GM19043 (cell line): ENCODE results near the gene C9orf43.
"Not testable (repeated sequence)": the region's sequence is repeated elsewhere in the genome, so short reads cannot be mapped to it uniquely, and the experiment has no call there.

Experiments used
- ATAC-seq: cut with Tn5 transposase; IDR thresholded peaks from one replicate; pipeline ENCODE4 v1.9.1; 2021; ENCODE audit warnings: low read depth; ENCODE audit not compliant: unreplicated experiment

Gene C9orf43

GRCh38 chr9:113410207-113410864 is at the start of gene C9orf43, which contains the start of gene POLE3:
Gene C9orf43, plus strand, starts transcription at chr9:113410747. Its CDS starts 2,747 bp downstream, at chr9:113413494.
Gene POLE3, minus strand, starts transcription at chr9:113410675. Its CDS starts 382 bp downstream, at chr9:113410293.
- ATAC-seq: peak; percentile 91

DNA sequence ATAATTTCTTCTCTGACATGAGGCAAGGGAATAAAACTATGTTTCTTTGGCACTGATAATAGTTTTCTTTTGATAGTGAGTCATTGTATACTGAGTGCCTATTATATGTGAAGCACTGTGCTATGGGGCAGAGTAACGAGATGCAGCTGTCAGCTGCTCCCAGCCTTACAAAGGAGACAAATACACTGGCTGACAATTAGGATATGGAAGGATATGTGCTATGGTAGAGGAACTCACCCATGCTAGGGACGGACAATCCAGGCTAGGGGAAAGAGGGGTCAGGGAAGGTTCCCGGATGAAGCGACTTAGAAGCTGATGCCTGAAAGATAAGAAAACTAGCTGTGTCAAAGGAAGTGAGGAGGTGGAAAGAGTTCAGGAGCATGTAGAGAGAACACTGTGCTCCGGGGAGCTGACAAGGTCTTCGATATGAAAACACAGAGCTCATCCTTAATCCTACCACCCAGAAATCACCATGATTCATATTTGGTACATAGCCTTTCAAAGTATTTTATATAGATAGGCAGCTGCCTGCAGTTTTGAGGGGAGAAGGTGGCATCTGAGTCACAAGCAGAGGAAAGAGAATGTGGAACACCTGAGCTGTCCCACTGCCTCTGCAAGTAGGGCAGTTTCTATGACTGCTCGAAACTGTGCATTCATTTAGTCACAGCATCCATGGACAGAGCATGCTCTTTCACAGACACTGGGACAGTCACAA is 49.1 kb upstream of the C9orf43 start:
- no peak for ATAC-seq

DNA sequence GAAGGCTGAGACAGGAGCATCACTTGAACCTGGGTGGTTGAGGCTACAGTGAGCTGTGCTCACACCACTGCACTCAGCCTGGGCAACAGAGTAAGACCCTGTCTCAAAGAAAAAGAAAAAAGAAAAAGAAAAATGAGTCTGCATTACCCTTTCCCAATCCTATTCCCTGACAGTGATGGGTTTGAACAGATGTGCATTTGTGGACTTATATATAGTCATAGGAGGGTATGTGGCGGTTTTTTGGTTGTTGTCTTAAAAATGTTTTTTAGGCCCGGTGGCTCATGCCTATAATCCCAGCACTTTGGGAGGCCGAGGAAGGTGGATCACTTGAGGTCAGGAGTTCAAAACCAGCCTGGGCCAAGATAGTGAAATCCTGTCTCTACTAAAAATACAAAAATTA is 47.2 kb upstream of the C9orf43 start:
- ATAC-seq: no peak

DNA sequence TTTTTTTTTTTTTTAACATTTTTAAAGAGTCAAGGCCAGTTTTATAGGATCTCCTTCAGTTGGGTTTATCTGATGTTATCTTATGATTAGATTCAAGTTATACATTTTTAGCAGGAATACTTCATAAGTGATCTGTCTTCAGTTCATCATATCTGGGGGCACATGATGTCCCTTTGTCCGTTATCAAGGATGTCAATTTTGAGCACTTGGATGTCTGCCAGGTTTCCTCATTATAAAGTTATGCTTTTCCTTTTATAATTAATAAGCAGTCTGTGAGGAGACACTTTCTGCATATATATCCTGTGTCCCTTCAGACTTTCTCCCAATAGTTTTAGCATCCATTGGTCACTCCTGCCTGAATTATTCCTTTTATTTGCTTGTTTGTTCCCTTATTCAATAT is 45.6 kb upstream of the C9orf43 start:
- no peak for ATAC-seq

DNA sequence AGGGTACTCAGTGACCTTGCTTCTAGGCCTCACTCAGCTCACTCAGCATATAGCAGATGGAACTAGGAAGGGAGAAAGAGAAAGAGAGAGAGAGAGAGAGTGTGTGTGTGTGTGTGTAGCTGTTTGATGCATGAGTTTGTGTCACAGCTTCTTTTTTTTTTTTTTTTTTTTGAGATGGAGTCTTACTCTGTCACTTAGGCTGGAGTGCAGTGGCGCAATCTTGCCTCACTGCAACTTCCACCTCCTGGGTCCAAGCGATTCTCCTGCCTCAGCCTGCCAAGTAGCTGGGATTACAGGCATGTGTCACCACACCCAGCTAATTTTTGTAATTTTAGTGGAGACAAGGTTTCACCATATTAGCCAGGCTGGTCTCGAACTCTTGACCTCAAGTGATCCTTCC is 44.9 kb upstream of the C9orf43 start:
- not testable (repeated sequence) for ATAC-seq

- no peak for ATAC-seq
Measured at GRCh38 chr9:113368348-113368981, 42.1 kb upstream of the C9orf43 start.

- no peak for ATAC-seq
Measured at GRCh38 chr9:113368982-113369854, 41.3 kb upstream of the C9orf43 start.

DNA sequence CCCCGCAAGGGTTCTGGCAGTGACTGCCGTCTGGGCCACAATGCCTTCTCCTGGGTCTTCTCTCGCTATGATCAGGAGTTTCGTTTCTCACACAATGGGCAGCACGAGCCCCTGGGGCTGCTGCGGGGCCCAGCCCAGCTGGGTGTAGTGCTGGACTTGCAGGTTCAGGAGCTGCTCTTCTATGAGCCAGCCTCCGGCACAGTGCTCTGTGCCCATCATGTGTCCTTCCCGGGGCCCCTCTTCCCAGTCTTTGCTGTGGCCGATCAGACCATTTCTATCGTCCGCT is 40.7 kb upstream of the C9orf43 start:
- no peak for ATAC-seq

- ATAC-seq: no peak
Measured at GRCh38 chr9:113370806-113371325, 39.7 kb upstream of the C9orf43 start.

DNA sequence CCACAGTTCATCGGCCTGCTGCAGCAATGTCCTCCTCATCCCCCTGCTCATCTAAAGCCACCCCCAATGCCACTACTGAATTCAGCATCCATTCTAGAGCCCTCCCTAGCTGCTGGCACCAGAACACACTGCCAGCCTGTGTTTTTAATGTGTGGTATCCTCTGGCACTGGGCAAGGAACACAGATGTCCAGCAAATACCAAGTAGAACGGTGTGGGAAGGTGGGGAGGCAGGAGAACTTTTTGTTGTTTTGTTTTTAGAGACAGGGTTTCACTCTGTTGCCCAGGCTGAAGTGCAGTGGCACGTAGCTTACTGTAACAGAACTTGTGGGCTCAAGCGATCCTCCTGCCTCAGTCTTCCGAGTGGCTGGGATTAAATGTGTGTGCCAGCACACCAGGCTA is 38.5 kb upstream of the C9orf43 start:
- no peak for ATAC-seq

DNA sequence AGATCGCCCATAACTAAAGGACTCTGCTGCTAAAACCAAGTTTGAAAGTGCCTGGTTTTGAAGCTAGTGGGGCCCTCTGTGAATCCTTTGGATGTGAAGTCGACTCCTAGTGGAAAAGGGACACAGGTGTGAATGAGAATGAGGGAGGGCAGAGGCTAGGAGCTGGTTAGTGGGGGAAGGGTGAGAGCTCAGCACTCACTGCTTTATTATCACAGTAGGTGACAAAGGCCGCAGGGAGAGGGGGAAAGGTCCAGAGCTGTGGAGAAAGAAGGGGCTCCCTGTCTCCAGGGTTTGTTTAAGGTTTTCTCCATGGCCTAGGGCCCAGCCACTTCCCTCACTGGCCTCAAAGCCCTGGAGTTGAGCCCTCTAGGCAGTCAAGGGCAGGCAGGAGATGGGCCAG is 37.3 kb upstream of the C9orf43 start:
- ATAC-seq: no peak

- no peak for ATAC-seq
Measured at GRCh38 chr9:113373676-113374392, 36.7 kb upstream of the C9orf43 start.

- ATAC-seq: no peak
Measured at GRCh38 chr9:113375057-113376023, 35.2 kb upstream of the C9orf43 start.

- peak; percentile 68 for ATAC-seq
Measured at GRCh38 chr9:113376634-113377567, 33.6 kb upstream of the C9orf43 start, which contains the start of gene HDHD3. Gene HDHD3, minus strand, starts transcription at chr9:113376986. Its CDS starts 2,632 bp downstream, at chr9:113374354.

GRCh38 chr9:113379094-113379828 is 31.3 kb upstream of the C9orf43 start:
- not testable (repeated sequence) for ATAC-seq

GRCh38 chr9:113379829-113380210 is 30.7 kb upstream of the C9orf43 start:
- ATAC-seq: not testable (repeated sequence)

GRCh38 chr9:113380869-113381378 is 29.6 kb upstream of the C9orf43 start:
- ATAC-seq: peak; percentile 58
